Stimulated activated CD8-positive, alpha-beta memory T cell treated with anti-CD3 and anti-CD28 coated beads, Interleukin-7, amount 100 ng/mL, for 4 hours (primary cell): ENCODE measurements around the gene QKI.

Experiments
- DNase-seq, 2 donors: peaks; one replicate each; pipeline ENCODE4 v3.0.0-alpha.2; 2020; ENCODE audit warnings: low read depth in 2 of 2

QKI gene

GRCh38 chr6:163486821-163487220 lies 72.3 kb downstream of the QKI start:
- DNase-seq, result no peak

GRCh38 chr6:163487606-163488005 lies 73.1 kb downstream of the QKI start:
- no peak for DNase-seq

GRCh38 chr6:163489584-163489983 lies 75.1 kb downstream of the QKI start:
- no peak for DNase-seq

GRCh38 chr6:163490826-163491577 lies 76.5 kb downstream of the QKI start:
- no peak for DNase-seq

- no peak for DNase-seq
Measured at GRCh38 chr6:163491737-163492300, 77.3 kb downstream of the QKI start.

- DNase-seq, result no peak
Measured at GRCh38 chr6:163494279-163494727, 79.8 kb downstream of the QKI start.

- DNase-seq, result no peak
Measured at GRCh38 chr6:163496205-163496604, 81.7 kb downstream of the QKI start.

- DNase-seq, result no peak
Measured at GRCh38 chr6:163500105-163500504, 85.6 kb downstream of the QKI start.

- DNase-seq, result no peak
Measured at GRCh38 chr6:163501026-163501425, 86.5 kb downstream of the QKI start.

GRCh38 chr6:163501439-163501838 lies 86.9 kb downstream of the QKI start:
- no peak for DNase-seq

- no peak for DNase-seq
Measured at GRCh38 chr6:163504984-163505640, 90.6 kb downstream of the QKI start.

- DNase-seq, result no peak
Measured at GRCh38 chr6:163507965-163508364, 93.4 kb downstream of the QKI start.

- no peak for DNase-seq
Measured at GRCh38 chr6:163513003-163513402, 98.5 kb downstream of the QKI start.

- DNase-seq, result no peak
Measured at GRCh38 chr6:163513570-163514166, 99.2 kb downstream of the QKI start.

GRCh38 chr6:163516908-163517307 lies 102.4 kb downstream of the QKI start:
- no peak for DNase-seq

- DNase-seq, result no peak
Measured at GRCh38 chr6:163520956-163521355, 106.4 kb downstream of the QKI start.

- DNase-seq, result no peak
Measured at GRCh38 chr6:163522033-163522432, 107.5 kb downstream of the QKI start.

GRCh38 chr6:163525926-163526325 lies 111.4 kb downstream of the QKI start:
- no peak for DNase-seq

- DNase-seq, result no peak
Measured at GRCh38 chr6:163526346-163526745, 111.8 kb downstream of the QKI start.

- no peak for DNase-seq
Measured at GRCh38 chr6:163527291-163527690, 112.8 kb downstream of the QKI start.

- no peak for DNase-seq
Measured at GRCh38 chr6:163529605-163530004, 115.1 kb downstream of the QKI start.

- DNase-seq, result no peak
Measured at GRCh38 chr6:163530406-163530805, 115.9 kb downstream of the QKI start.

- no peak for DNase-seq
Measured at GRCh38 chr6:163531122-163531521, 116.6 kb downstream of the QKI start.
